Stomach (tissue), 19 donors: ENCODE data around the gene GJB2. TPM values are rescaled to one million over a fixed set of nuclear protein-coding genes. Genes with fewer than 3 reads are reported as not detected.

Experiments
- DNase-seq, 2 donors: peaks; one replicate each; pipeline versions ENCODE4 v3.0.0 to v3.0.0-alpha.2; 2013 to 2019
- H3K27ac ChIP-seq, 5 donors: fragments of 200-600 bp in 4 of 5; sonication (generic) in 4 of 5; one replicate each; pipeline ENCODE4 v1.5.1; 2013 to 2019; ENCODE audit warnings: mild to moderate bottlenecking in 1 of 5, moderate library complexity in 1 of 5
- H3K27me3 ChIP-seq, 3 donors: fragments of 200-600 bp; sonication (generic); one replicate each; pipeline ENCODE4 v1.5.1; 2017 to 2019; ENCODE audit warnings: mixed run types in 1 of 3
- H3K36me3 ChIP-seq, 4 donors: fragments of 200-600 bp; sonication (generic); 1 replicate in 3 of 4; 2 replicates in 1 of 4; pipeline ENCODE4 v1.5.1; 2016 to 2019
- H3K4me1 ChIP-seq, 4 donors: fragments of 200-600 bp; sonication (generic); one replicate each; pipeline ENCODE4 v1.5.1; 2016 to 2019
- H3K4me3 ChIP-seq, 4 donors: fragments of 200-600 bp; sonication (generic) in 3 of 4; one replicate each; pipeline ENCODE4 v1.5.1; 2016 to 2019; ENCODE audit warnings: mild to moderate bottlenecking in 1 of 4
- H3K9me3 ChIP-seq, 4 donors: fragments of 200-600 bp; sonication (generic); one replicate each; pipeline ENCODE4 v1.5.1; 2016 to 2019
- CTCF ChIP-seq, 7 experiments: fragments of 450-650 bp in 4 of 7; fragments of 200-600 bp in 3 of 7; sonication (generic) in 3 of 7; IDR thresholded peaks; one replicate each; pipeline ENCODE4 v1.5.1; 2016 to 2019; ENCODE audit warnings: antibody characterized with exemption in 7 of 7, control low read depth in 2 of 7, mild to moderate bottlenecking in 1 of 7
- EP300 ChIP-seq: sonication (generic); formaldehyde crosslinking; IDR thresholded peaks from one replicate; pipeline ENCODE4 v1.6.1; 2017; ENCODE audit warnings: antibody characterized with exemption
- POLR2A ChIP-seq, 4 donors: fragments of 450-650 bp; IDR thresholded peaks; one replicate each; pipeline ENCODE4 v1.6.1; 2016; ENCODE audit warnings: antibody characterized with exemption in 4 of 4, control low read depth in 2 of 4, mild to moderate bottlenecking in 1 of 4, moderate library complexity in 1 of 4
- POLR2AphosphoS5 ChIP-seq, 3 donors: sonication (generic); formaldehyde crosslinking; IDR thresholded peaks; one replicate each; pipeline ENCODE4 v1.6.1; 2016; ENCODE audit warnings: antibody characterized with exemption in 3 of 3
- WGBS, 5 donors: extraction: QIAGEN DNeasy Blood & Tissue Kit in 3 of 5; methylation state at CpG; one replicate each; pipeline versions ENCODE4 v1.1.5 to v1.1.7; 2013 to 2018; 5-methylcytosine and 5-hydroxymethylcytosine counted together
- intact Hi-C: fragments of 100-400 bp; cut with DNase I; formaldehyde crosslinking; loops from one replicate; pipeline ENCODE4 v1.15.1; 2023; ENCODE audit warnings: low total_unique reads
- long read RNA-seq, 10 donors: transcript quantifications; one replicate each; lab custom pipeline, GENCODE V29; 2026
- polyA plus RNA-seq, 3 donors: library from polyadenylated mRNA; stranded (reverse); fragments of 200-250 nt; gene quantifications; one replicate each; pipeline ENCODE4 v1.2.3, GENCODE V29; 2013
- total RNA-seq, 5 donors: library from RNA; depleted of rRNA; stranded (reverse); fragments of >200 nt; gene quantifications; one replicate each; pipeline versions ENCODE4 v1.1.0 to v1.2.3, GENCODE V29; 2014 to 2016
- donor health status: healthy with polysubstance abuse.
- donor health status: Bipolar disorder and iron deficiency.
- donor health status: healthy.

Gene GJB2
- total RNA-seq (10 to 100 TPM in 1 of 5 donors, 1 to 10 TPM in 2, under 1 TPM in 1, not detected in 1; 0.58 to 10.4 (median 3.0) TPM), polyA plus RNA-seq (100 to 1,000 TPM in 1 of 3 donors, 1 to 10 TPM in 1, under 1 TPM in 1; 0.76 to 102 (median 2.3) TPM)
- long read RNA-seq, donor 1, partial matches to known transcripts = 0 of 2 reads
- long read RNA-seq, donor 1, other reads (novel, unspliced or antisense) = 0 of 2 reads
- long read RNA-seq, donor 2, transcript GJB2-202 (2 exons, 2,290 nt) = major isoform, 9 of 13 reads
- long read RNA-seq, donor 2, partial matches to known transcripts = 0 of 13 reads
- long read RNA-seq, donor 2, other reads (novel, unspliced or antisense) = 0 of 13 reads
- long read RNA-seq, donor 3, partial matches to known transcripts = 0 of 5 reads
- long read RNA-seq, donor 3, other reads (novel, unspliced or antisense) = 0 of 5 reads
- long read RNA-seq, donor 4 = 0 reads
- long read RNA-seq, donor 5, partial matches to known transcripts = 0 of 4 reads
- long read RNA-seq, donor 5, other reads (novel, unspliced or antisense) = 0 of 4 reads
- long read RNA-seq, donor 6, transcript GJB2-202 (2 exons, 2,290 nt) = major isoform, 6 of 7 reads
- long read RNA-seq, donor 6, partial matches to known transcripts = 0 of 7 reads
- long read RNA-seq, donor 6, other reads (novel, unspliced or antisense) = 0 of 7 reads
- long read RNA-seq, donor 7, partial matches to known transcripts = 0 of 2 reads
- long read RNA-seq, donor 7, other reads (novel, unspliced or antisense) = 0 of 2 reads
- long read RNA-seq, donor 8, partial matches to known transcripts = 0 of 3 reads
- long read RNA-seq, donor 8, other reads (novel, unspliced or antisense) = 0 of 3 reads
- long read RNA-seq, donor 9, partial matches to known transcripts = 0 of 1 reads
- long read RNA-seq, donor 9, other reads (novel, unspliced or antisense) = 0 of 1 reads
- long read RNA-seq, donor 10, partial matches to known transcripts = 0 of 2 reads
- long read RNA-seq, donor 10, other reads (novel, unspliced or antisense) = 0 of 2 reads

GRCh38 chr13:20192836-20193161, at the start of gene GJB2:
Gene GJB2 (minus strand): TSS chr13:20192938. CDS start chr13:20189581, 3,357 bp downstream.
- Histone ChIP-seq H3K9me3 (no peaks in the 10 kb centered on the region), H3K27ac (peak within 1 kb of the TSS in 1 of 5 donors; percentile 5), H3K36me3 (peaks cover 0 to 4% (median 0%) of the 10 kb centered on the region in 4 donors), H3K4me1 (peaks cover 18 to 31% (median 28%) of the 10 kb centered on the region in 4 donors), H3K4me3 (peak within 1 kb of the TSS; percentile 52 to 80 (median 68)), H3K27me3 (peaks cover 13 to 66% (median 46%) of the 10 kb centered on the region in 3 donors)
- intact Hi-C loops = no loop called here
- 0 to 1% (median 1%) methylated on average over 23 to 39 of the region's 39 CpGs; no CpG with 5 or more reads in 2 of the 5 donors for WGBS, 5 donors
- DNase-seq = peak; percentile 48 to 64
- TF ChIP-seq POLR2A (IDR thresholded peaks at IDR 0.05) (no peak), CTCF (IDR thresholded peaks at IDR 0.05) (no peak)

- Histone ChIP-seq H3K4me1 (no peaks in the 10 kb centered on the region), H3K36me3 (no peaks in the 10 kb centered on the region), H3K27me3 (peaks cover 0 to 36% (median 0%) of the 10 kb centered on the region in 3 donors), H3K4me3 (no peak overlapping the region), H3K27ac (no peak overlapping the region), H3K9me3 (no peaks in the 10 kb centered on the region)
- no peak for DNase-seq
- intact Hi-C loops = no loop called here
- WGBS, 5 donors = 46 to 83% (median 59%) methylated on average over 2 of the region's 2 CpGs
- no peak for TF ChIP-seq CTCF (IDR thresholded peaks at IDR 0.05)
- TF ChIP-seq EP300 = no peak
- no peak for TF ChIP-seq POLR2AphosphoS5 (IDR thresholded peaks at IDR 0.05)
- no peak for TF ChIP-seq POLR2A (IDR thresholded peaks at IDR 0.05)
Observed at GRCh38 chr13:20241593-20241992, 48.9 kb upstream of the GJB2 start.

GRCh38 chr13:20239748-20240147, 47.0 kb upstream of the GJB2 start:
- intact Hi-C loops = no loop called here
- H3K36me3 ChIP-seq = no peaks in the 10 kb centered on the region
- no peaks in the 10 kb centered on the region for H3K9me3 ChIP-seq
- peak in 1 of 2 donors; percentile 28 for DNase-seq
- H3K27me3 ChIP-seq = peaks cover 0 to 39% (median 0%) of the 10 kb centered on the region in 3 donors
- no peak overlapping the region for H3K4me3 ChIP-seq
- TF ChIP-seq CTCF (IDR thresholded peaks at IDR 0.05) (no peak), POLR2A (IDR thresholded peaks at IDR 0.05) (no peak), POLR2AphosphoS5 (IDR thresholded peaks at IDR 0.05) (no peak), EP300 (no peak)
- no peaks in the 10 kb centered on the region for H3K4me1 ChIP-seq
- 73 to 86% (median 78%) methylated on average over 6 of the region's 6 CpGs for WGBS, 5 donors
- H3K27ac ChIP-seq = no peak overlapping the region
